ENCODE data around the gene KAT2B.

DNA sequence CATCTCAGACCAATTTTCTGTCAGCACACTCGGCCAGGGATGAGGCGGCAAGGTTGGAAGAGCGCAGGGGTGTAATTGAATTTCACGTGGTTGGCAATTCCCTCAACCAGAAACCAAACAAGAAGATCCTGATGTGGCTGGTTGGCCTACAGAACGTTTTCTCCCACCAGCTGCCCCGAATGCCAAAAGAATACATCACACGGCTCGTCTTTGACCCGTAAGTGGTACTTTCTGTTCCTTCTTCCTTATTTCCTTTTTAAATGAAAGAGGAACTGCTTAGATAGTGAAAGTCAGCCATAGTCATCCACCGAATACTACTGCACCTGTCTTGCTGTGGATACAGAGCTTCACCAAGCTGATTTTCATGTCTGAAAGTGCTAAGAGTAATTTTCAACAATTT is 85.7 kb downstream of the KAT2B start:
- TF ChIP-seq, protein P1, sequence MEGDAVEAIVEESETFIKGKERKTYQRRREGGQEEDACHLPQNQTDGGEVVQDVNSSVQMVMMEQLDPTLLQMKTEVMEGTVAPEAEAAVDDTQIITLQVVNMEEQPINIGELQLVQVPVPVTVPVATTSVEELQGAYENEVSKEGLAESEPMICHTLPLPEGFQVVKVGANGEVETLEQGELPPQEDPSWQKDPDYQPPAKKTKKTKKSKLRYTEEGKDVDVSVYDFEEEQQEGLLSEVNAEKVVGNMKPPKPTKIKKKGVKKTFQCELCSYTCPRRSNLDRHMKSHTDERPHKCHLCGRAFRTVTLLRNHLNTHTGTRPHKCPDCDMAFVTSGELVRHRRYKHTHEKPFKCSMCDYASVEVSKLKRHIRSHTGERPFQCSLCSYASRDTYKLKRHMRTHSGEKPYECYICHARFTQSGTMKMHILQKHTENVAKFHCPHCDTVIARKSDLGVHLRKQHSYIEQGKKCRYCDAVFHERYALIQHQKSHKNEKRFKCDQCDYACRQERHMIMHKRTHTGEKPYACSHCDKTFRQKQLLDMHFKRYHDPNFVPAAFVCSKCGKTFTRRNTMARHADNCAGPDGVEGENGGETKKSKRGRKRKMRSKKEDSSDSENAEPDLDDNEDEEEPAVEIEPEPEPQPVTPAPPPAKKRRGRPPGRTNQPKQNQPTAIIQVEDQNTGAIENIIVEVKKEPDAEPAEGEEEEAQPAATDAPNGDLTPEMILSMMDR (IDR thresholded peaks at IDR 0.05), result no peak
- no peak for TF ChIP-seq POLR2A (IDR thresholded peaks at IDR 0.05)

Data from thyroid gland (tissue), 4 donors.